Uterus (tissue), 4 donors: Measurements from ENCODE around the gene IREB2. TPM values are rescaled to one million over a fixed set of nuclear protein-coding genes. Genes with fewer than 3 reads are reported as not detected.

Source experiments
- DNase-seq, 2 donors: peaks; one replicate each; pipeline ENCODE4 v3.0.0-alpha.2; 2019 to 2020
- H3K27ac ChIP-seq, 2 donors: fragments of 200-600 bp; sonication (generic); 1 replicate in 1 of 2; 2 replicates in 1 of 2; pipeline ENCODE4 v1.5.1; 2016 to 2018
- H3K27me3 ChIP-seq, 2 donors: fragments of 200-600 bp; sonication (generic); one replicate each; pipeline ENCODE4 v1.5.1; 2018 to 2019; ENCODE audit warnings: control low read depth in 1 of 2
- H3K36me3 ChIP-seq, 2 donors: fragments of 200-600 bp; sonication (generic); one replicate each; pipeline ENCODE4 v1.5.1; 2019; ENCODE audit warnings: control low read depth in 1 of 2
- H3K4me1 ChIP-seq, 2 donors: fragments of 200-600 bp; sonication (generic); one replicate each; pipeline ENCODE4 v1.5.1; 2018 to 2019; ENCODE audit warnings: control low read depth in 1 of 2
- H3K4me3 ChIP-seq, 2 donors: fragments of 200-600 bp; sonication (generic); 1 replicate in 1 of 2; 2 replicates in 1 of 2; pipeline ENCODE4 v1.5.1; 2018 to 2019; ENCODE audit warnings: mild to moderate bottlenecking in 1 of 2
- H3K9me3 ChIP-seq, 2 donors: fragments of 200-600 bp; sonication (generic); one replicate each; pipeline ENCODE4 v1.5.1; 2019; ENCODE audit warnings: control low read depth in 1 of 2
- CTCF ChIP-seq, 4 experiments: fragments of 200-600 bp in 2 of 4; fragments of 450-650 bp in 2 of 4; sonication (generic) in 2 of 4; IDR thresholded peaks; one replicate each; pipeline ENCODE4 v1.5.1; 2016 to 2019; ENCODE audit warnings: antibody characterized with exemption in 4 of 4, mild to moderate bottlenecking in 2 of 4, moderate library complexity in 1 of 4
- POLR2A ChIP-seq, 2 donors: fragments of 450-650 bp; IDR thresholded peaks; one replicate each; pipeline ENCODE4 v1.6.1; 2016; ENCODE audit warnings: antibody characterized with exemption in 2 of 2, mild to moderate bottlenecking in 1 of 2, moderate library complexity in 1 of 2
- intact Hi-C: fragments of 100-400 bp; cut with DNase I; formaldehyde crosslinking; loops from one replicate; pipeline ENCODE4 v1.15.1; 2023; ENCODE audit warnings: low total_unique reads
- total RNA-seq, 4 donors: library from RNA; depleted of rRNA in 3 of 4; stranded (reverse); fragments of >200 nt in 3 of 4; gene quantifications; one replicate each; pipeline versions ENCODE4 v1.1.0 to v1.2.4, GENCODE V29; 2014 to 2023
- donor health status: DM: yes; HTN: yes; CAD: no.

IREB2 gene
- total RNA-seq, 4 donors from 2014 or later: 15.1 to 81.7 (median 51.4) TPM

GRCh38 chr15:78406016-78406585, 31.9 kb upstream of the IREB2 start:
- TF ChIP-seq CTCF (IDR thresholded peaks at IDR 0.05) (no peak), POLR2A (IDR thresholded peaks at IDR 0.05) (no peak)
- intact Hi-C loops: no loop called here
- Histone ChIP-seq H3K27ac (no peak overlapping the region), H3K9me3 (no peaks in the 10 kb centered on the region), H3K36me3 (no peaks in the 10 kb centered on the region), H3K4me3 (no peak overlapping the region), H3K4me1 (no peaks in the 10 kb centered on the region), H3K27me3 (no peaks in the 10 kb centered on the region)
- DNase-seq: no peak

- H3K27ac ChIP-seq: no peak overlapping the region
- no peaks in the 10 kb centered on the region for H3K4me1 ChIP-seq
- DNase-seq: no peak
- H3K27me3 ChIP-seq: no peaks in the 10 kb centered on the region
- TF ChIP-seq POLR2A (IDR thresholded peaks at IDR 0.05) (no peak), CTCF (IDR thresholded peaks at IDR 0.05) (no peak)
- H3K4me3 ChIP-seq: no peak overlapping the region
- H3K36me3 ChIP-seq: no peaks in the 10 kb centered on the region
- H3K9me3 ChIP-seq: no peaks in the 10 kb centered on the region
- intact Hi-C loops: no loop called here
Observed at GRCh38 chr15:78407608-78408354, 30.2 kb upstream of the IREB2 start.

GRCh38 chr15:78408355-78408640, 29.7 kb upstream of the IREB2 start:
- TF ChIP-seq POLR2A (IDR thresholded peaks at IDR 0.05) (no peak), CTCF (IDR thresholded peaks at IDR 0.05) (no peak)
- no peak for DNase-seq
- no peaks in the 10 kb centered on the region for H3K27me3 ChIP-seq
- H3K9me3 ChIP-seq: no peaks in the 10 kb centered on the region
- no peaks in the 10 kb centered on the region for H3K36me3 ChIP-seq
- H3K27ac ChIP-seq: no peak overlapping the region
- H3K4me1 ChIP-seq: no peaks in the 10 kb centered on the region
- intact Hi-C loops: no loop called here
- H3K4me3 ChIP-seq: no peak overlapping the region

- H3K36me3 ChIP-seq: no peaks in the 10 kb centered on the region
- no peak for DNase-seq
- no peaks in the 10 kb centered on the region for H3K9me3 ChIP-seq
- no peak overlapping the region for H3K4me3 ChIP-seq
- no peak overlapping the region for H3K27ac ChIP-seq
- H3K27me3 ChIP-seq: no peaks in the 10 kb centered on the region
- intact Hi-C loops: no loop called here
- TF ChIP-seq POLR2A (IDR thresholded peaks at IDR 0.05) (no peak), CTCF (IDR thresholded peaks at IDR 0.05) (no peak)
- no peaks in the 10 kb centered on the region for H3K4me1 ChIP-seq
Observed at GRCh38 chr15:78408961-78409360, 29.1 kb upstream of the IREB2 start.

- Histone ChIP-seq H3K27me3 (no peaks in the 10 kb centered on the region), H3K36me3 (no peaks in the 10 kb centered on the region), H3K4me1 (no peaks in the 10 kb centered on the region), H3K27ac (no peak overlapping the region), H3K4me3 (no peak overlapping the region), H3K9me3 (no peaks in the 10 kb centered on the region)
- intact Hi-C loops: no loop called here
- TF ChIP-seq CTCF (IDR thresholded peaks at IDR 0.05) (no peak), POLR2A (IDR thresholded peaks at IDR 0.05) (no peak)
- DNase-seq: no peak
Observed at GRCh38 chr15:78411061-78411460, 27.0 kb upstream of the IREB2 start.
